ENCODE data around the gene EPHB4. TPM values are rescaled to one million over a fixed set of nuclear protein-coding genes. Genes with fewer than 3 reads are reported as not detected.

Gene EPHB4
- total and polyA plus RNA-seq, 10 of the 15 experiments (the other 5 are each of a cell fraction or from before 2014, with no cell fraction given): 0.32 to 0.85 (median 0.48) TPM; not detected in 4

GRCh38 chr7:100867040-100867775 is 39.9 kb upstream of the EPHB4 start, which contains the start of gene TRIP6 (continued):
- TF ChIP-seq MLLT1 (IDR thresholded peaks at IDR 0.05) (no peak), SMARCA5 (IDR thresholded peaks at IDR 0.05) (no peak), SPI1 (IDR thresholded peaks at IDR 0.05; ENCODE audit: borderline replicate concordance, insufficient read depth, low read depth, low read length) (no peak), DPF2 (IDR thresholded peaks at IDR 0.05) (peak; percentile 47; the same call in 1 of the 2 replicates), ATF3 (IDR thresholded peaks at IDR 0.05; ENCODE audit: borderline replicate concordance, extremely low read depth, low read depth, low read length) (peak; percentile 69; the same call in 1 of the 2 replicates), TARDBP (IDR thresholded peaks at IDR 0.05; ENCODE audit: borderline replicate concordance) (no peak), MYC (IDR thresholded peaks at IDR 0.05; ENCODE audit: insufficient read depth, insufficient read length, insufficient replicate concordance, low read length, severe bottlenecking) (peak; percentile 59), SUPT20H (IDR thresholded peaks at IDR 0.05; ENCODE audit: borderline replicate concordance, control insufficient read depth, low read depth, low read length) (no peak), FOXM1 (IDR thresholded peaks at IDR 0.05; ENCODE audit: low read depth, low read length) (no peak), BRCA1 (IDR thresholded peaks at IDR 0.05; ENCODE audit: low read depth, low read length) (no peak), ZNF274 (IDR thresholded peaks at IDR 0.05; ENCODE audit: insufficient read depth, insufficient read length) (no peak), RUNX3 (IDR thresholded peaks at IDR 0.05; ENCODE audit: low read length) (no peak), CREB1 (IDR thresholded peaks at IDR 0.05; ENCODE audit: low read depth) (peak; percentile 80), ATF2 (IDR thresholded peaks at IDR 0.05; ENCODE audit: low read length) (peak; percentile 90), USF2 (IDR thresholded peaks at IDR 0.05; ENCODE audit: borderline replicate concordance, low read depth, low read length) (peak; percentile 71), ZBED1 (IDR thresholded peaks at IDR 0.05; ENCODE audit: borderline replicate concordance) (no peak), ASH2L (IDR thresholded peaks at IDR 0.05; ENCODE audit: borderline replicate concordance, low read depth) (no peak), CREM (IDR thresholded peaks at IDR 0.05; ENCODE audit: low read depth) (peak; percentile 91), BMI1 (IDR thresholded peaks at IDR 0.05; ENCODE audit: borderline replicate concordance) (no peak)
- TF ChIP-seq, protein P1, sequence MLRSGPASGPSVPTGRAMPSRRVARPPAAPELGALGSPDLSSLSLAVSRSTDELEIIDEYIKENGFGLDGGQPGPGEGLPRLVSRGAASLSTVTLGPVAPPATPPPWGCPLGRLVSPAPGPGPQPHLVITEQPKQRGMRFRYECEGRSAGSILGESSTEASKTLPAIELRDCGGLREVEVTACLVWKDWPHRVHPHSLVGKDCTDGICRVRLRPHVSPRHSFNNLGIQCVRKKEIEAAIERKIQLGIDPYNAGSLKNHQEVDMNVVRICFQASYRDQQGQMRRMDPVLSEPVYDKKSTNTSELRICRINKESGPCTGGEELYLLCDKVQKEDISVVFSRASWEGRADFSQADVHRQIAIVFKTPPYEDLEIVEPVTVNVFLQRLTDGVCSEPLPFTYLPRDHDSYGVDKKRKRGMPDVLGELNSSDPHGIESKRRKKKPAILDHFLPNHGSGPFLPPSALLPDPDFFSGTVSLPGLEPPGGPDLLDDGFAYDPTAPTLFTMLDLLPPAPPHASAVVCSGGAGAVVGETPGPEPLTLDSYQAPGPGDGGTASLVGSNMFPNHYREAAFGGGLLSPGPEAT (IDR thresholded peaks at IDR 0.05; ENCODE audit: low read depth): peak; percentile 63
- TF ChIP-seq, protein P2, sequence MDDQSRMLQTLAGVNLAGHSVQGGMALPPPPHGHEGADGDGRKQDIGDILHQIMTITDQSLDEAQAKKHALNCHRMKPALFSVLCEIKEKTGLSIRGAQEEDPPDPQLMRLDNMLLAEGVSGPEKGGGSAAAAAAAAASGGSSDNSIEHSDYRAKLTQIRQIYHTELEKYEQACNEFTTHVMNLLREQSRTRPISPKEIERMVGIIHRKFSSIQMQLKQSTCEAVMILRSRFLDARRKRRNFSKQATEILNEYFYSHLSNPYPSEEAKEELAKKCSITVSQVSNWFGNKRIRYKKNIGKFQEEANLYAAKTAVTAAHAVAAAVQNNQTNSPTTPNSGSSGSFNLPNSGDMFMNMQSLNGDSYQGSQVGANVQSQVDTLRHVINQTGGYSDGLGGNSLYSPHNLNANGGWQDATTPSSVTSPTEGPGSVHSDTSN (IDR thresholded peaks at IDR 0.05; ENCODE audit: insufficient replicate concordance, low read depth, low read length): no peak
- TF ChIP-seq, protein P3, sequence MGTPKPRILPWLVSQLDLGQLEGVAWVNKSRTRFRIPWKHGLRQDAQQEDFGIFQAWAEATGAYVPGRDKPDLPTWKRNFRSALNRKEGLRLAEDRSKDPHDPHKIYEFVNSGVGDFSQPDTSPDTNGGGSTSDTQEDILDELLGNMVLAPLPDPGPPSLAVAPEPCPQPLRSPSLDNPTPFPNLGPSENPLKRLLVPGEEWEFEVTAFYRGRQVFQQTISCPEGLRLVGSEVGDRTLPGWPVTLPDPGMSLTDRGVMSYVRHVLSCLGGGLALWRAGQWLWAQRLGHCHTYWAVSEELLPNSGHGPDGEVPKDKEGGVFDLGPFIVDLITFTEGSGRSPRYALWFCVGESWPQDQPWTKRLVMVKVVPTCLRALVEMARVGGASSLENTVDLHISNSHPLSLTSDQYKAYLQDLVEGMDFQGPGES (IDR thresholded peaks at IDR 0.05): no peak
